ENCODE results near the gene PVALEF.

GRCh38 chr17:81154961-81155360 lies 10.3 kb upstream of the PVALEF start:
- TF ChIP-seq CTCF (IDR thresholded peaks at IDR 0.05 in 4 of 5, conservative IDR thresholded peaks at IDR 0.05 in 1 of 5) (no peak), POLR2A (IDR thresholded peaks at IDR 0.05) (no peak)
